ENCODE results near the gene SLC25A29.

Gene SLC25A29

DNA sequence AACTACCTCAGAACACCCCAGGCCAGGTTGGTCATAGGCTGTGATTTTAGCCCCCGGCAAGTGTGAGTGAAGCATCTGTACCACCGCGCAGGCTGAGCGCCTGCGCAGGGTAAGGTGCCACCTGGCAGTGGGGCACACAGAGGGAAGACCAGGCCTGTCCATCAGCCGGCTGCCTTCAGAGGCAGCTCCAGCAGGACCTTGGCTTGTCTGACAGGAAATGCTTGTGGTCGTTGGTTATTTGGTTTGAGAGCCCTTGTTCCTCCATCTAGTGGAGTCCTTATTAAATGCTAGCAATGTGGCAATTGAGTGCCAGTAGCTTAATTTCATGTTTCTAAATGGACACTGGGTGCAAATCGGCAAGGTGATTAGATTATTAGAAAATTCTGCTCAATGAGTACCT lies 27.5 kb downstream of the SLC25A29 start:
- H3K27ac ChIP-seq, result no peak overlapping the region
- TF ChIP-seq, protein P1, sequence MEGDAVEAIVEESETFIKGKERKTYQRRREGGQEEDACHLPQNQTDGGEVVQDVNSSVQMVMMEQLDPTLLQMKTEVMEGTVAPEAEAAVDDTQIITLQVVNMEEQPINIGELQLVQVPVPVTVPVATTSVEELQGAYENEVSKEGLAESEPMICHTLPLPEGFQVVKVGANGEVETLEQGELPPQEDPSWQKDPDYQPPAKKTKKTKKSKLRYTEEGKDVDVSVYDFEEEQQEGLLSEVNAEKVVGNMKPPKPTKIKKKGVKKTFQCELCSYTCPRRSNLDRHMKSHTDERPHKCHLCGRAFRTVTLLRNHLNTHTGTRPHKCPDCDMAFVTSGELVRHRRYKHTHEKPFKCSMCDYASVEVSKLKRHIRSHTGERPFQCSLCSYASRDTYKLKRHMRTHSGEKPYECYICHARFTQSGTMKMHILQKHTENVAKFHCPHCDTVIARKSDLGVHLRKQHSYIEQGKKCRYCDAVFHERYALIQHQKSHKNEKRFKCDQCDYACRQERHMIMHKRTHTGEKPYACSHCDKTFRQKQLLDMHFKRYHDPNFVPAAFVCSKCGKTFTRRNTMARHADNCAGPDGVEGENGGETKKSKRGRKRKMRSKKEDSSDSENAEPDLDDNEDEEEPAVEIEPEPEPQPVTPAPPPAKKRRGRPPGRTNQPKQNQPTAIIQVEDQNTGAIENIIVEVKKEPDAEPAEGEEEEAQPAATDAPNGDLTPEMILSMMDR (IDR thresholded peaks at IDR 0.05), result no peak
- no peak for TF ChIP-seq ZFX (IDR thresholded peaks at IDR 0.05; ENCODE audit: borderline replicate concordance)

DNA sequence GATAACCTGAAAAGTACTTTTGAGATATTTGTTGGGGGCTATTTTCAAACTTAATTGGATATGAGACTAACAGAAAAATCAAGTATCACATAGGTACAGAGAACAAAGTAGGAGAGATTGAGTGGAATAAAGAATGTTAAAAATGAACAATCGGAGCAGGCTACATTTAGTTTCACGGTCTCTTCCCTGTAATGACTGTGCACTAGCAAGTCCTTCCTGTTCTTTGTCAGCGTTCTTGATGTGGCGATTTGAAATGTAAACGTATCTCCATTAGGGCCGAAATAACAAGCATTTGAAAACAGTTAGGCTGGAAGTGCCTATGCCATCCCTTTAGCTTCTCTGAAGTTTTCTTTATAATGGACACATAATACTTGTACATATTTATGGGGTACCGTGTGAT lies 31.0 kb downstream of the SLC25A29 start:
- TF ChIP-seq ZFX (IDR thresholded peaks at IDR 0.05; ENCODE audit: borderline replicate concordance), result no peak
- TF ChIP-seq, protein P1 (IDR thresholded peaks at IDR 0.05), result no peak
- no peak overlapping the region for H3K27ac ChIP-seq

DNA sequence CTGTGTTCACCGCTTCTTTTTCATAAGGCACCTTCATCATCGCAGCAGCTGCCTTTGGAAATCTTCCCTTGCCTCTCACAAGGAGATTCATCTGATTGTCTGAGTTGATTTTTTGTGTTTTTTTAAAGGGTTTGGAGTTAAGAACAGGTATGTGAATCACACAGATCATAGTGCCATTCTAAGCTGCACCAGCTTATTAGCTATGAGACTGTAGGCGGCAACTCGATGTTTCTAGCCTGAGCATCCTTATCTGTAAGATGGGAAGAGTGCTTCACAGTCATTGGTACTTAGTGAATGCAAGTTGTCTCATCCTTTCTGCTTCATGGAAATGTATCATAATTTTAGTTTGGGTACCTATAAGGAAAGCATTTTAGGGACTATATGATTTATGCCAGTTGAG lies 32.0 kb downstream of the SLC25A29 start:
- no peak for TF ChIP-seq ZFX (IDR thresholded peaks at IDR 0.05; ENCODE audit: borderline replicate concordance)
- TF ChIP-seq, protein P1 (IDR thresholded peaks at IDR 0.05), result no peak
- H3K27ac ChIP-seq, result no peak overlapping the region

DNA sequence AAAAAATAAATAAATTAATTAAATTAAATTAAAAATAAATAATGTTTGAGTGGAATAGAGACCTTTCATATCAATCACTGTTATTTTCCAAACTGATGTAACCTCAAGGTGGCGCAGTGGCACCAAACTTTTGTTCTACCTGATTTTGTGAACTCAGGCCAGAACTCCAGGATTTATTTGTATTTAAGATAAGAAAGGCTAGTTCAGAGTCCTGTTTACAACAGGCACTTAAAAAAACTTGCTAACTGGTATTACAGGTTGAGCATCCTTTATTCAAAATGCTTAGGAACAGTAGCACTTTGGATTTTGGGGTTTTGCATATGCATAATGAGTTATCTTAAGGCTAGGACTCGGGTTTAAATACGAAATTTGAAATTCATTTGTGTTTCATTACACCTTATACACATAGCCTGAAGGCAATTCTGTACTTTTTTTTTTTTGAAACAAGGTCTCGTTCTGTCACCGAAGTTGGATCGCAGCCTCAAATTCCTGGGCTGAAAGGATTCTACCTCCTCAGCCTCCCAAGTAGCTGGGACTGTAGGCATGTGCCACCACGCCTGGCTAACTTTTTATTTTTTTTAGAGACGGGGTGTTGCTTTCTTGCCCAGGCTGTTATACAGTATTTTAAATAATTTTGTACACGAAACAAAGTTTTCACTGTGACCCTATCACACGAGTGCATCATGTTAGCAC lies 34.9 kb downstream of the SLC25A29 start:
- peak overlapping the region; percentile 74 for H3K27ac ChIP-seq
- TF ChIP-seq ZFX (IDR thresholded peaks at IDR 0.05; ENCODE audit: borderline replicate concordance), result no peak
- TF ChIP-seq, protein P1 (IDR thresholded peaks at IDR 0.05), result peak; percentile 77

DNA sequence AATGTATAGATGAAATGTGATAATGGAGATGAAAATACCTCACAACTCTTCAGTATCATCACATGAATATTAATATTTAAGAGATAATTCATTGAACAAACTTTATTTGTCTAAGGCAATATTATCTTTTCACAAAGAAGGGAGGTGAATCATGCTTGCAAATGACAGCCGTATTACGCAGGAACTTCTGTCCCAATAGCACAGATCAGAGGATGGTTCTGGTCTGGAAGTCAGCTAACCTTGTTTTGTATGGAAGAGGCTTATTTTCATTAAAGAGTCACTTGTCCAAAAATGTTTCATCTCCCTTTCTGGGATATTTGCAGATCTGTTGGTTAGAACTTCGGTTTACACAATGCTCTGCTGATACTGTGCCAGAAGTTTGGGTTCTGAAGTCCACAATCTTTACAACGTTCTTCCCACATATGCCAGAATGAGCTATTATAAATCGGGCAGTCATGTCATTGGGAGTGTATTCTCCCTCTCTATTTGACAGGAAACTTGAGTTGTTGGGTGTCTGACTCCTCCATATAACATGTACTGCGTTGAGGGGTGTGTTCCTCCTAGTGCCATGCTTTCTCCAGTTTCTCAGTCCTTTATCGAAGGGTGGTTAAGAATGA lies 37.5 kb downstream of the SLC25A29 start:
- TF ChIP-seq ZFX (IDR thresholded peaks at IDR 0.05; ENCODE audit: borderline replicate concordance), result no peak
- TF ChIP-seq, protein P1 (IDR thresholded peaks at IDR 0.05), result no peak
- H3K27ac ChIP-seq, result 0 out of 2 replicates have a peak overlapping the region, but pooled peaks have one; percentile 11

DNA sequence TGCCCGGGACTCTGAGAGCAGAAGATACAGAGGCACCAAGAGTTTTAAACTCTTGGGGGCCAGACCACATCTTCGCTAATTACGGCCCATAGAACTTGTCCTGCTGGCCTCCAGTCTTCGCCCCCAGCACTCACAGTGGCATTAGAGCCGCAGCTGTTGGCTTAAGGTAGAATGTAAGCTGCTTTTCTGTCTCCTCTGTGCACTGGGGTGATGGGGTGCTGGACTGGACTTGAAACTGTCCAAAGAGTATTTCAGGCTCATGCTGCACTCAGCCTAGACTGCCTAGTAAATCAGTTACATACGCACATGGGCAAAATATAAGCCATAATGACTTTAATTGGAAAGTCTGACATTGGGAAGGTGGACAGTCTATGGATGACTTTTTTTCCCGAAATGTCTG lies 38.3 kb downstream of the SLC25A29 start:
- TF ChIP-seq, protein P1 (IDR thresholded peaks at IDR 0.05), result no peak
- TF ChIP-seq ZFX (IDR thresholded peaks at IDR 0.05; ENCODE audit: borderline replicate concordance), result no peak
- H3K27ac ChIP-seq, result no peak overlapping the region

DNA sequence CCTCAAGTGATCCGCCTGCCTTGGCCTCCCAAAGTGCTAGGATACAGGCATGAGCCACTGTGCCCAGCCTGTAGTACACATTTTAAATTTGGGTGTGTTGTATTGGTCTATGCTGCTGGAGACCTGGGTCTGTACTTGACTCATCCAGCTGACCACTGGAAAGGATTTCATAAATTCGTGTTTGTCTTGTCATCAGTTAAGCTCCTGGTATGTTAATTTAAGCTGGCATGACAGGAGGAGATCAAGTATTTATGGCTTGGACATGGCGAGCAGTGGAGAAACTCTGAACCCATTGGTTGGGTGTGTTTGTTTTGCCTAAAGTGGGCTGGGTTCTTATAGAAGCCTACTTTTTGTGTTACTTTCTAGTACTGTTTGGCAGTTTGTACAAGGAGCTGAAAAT lies 43.1 kb downstream of the SLC25A29 start:
- TF ChIP-seq, protein P1 (IDR thresholded peaks at IDR 0.05), result no peak
- TF ChIP-seq ZFX (IDR thresholded peaks at IDR 0.05; ENCODE audit: borderline replicate concordance), result no peak
- H3K27ac ChIP-seq, result no peak overlapping the region

All from 22Rv1 (cell line).